A673 (cell line): ENCODE results near the gene CLDN34. TPM values are rescaled to one million over a fixed set of nuclear protein-coding genes. Genes with fewer than 3 reads are reported as not detected.

ENCODE experiments used
- BruUV-seq: library from RNA; stranded (reverse); fragments of 400-500 nt; replicated peaks from 2 replicates; lab custom pipeline; 2021; lab: Mats Ljungman, UMichigan
- CTCF ChIA-PET: fragments of 300-600 bp; sonication (Branson Sonifier 250); formaldehyde crosslinking; loops from one replicate; lab custom pipeline; 2022; ENCODE audit warnings: antibody characterized with exemption; lab: Charles Lee
- POLR2A ChIA-PET: fragments of 300-600 bp; sonication (Branson Sonifier 250); formaldehyde crosslinking; loops from one replicate; lab custom pipeline; 2022; ENCODE audit warnings: antibody characterized with exemption; ENCODE audit not compliant: low non-redundant PET; lab: Charles Lee
- DNase-seq: peaks from one replicate; pipeline ENCODE4 v3.0.0-alpha.2; 2015; ENCODE audit warnings: low spot score
- H3K27ac ChIP-seq: fragments of 200-600 bp; sonication (generic); 2 replicates; pipeline ENCODE4 v1.5.1; 2016; ENCODE audit warnings: mixed run types, low read depth, mild to moderate bottlenecking, mixed read lengths, antibody characterized with exemption, low read length; ENCODE audit not compliant: poor library complexity, severe bottlenecking
- H3K27me3 ChIP-seq: fragments of 200-600 bp; sonication (generic); replicated peaks from 2 replicates; pipeline ENCODE4 v1.6.1; 2017; ENCODE audit warnings: mixed run types, low read depth, mild to moderate bottlenecking, mixed read lengths, antibody characterized with exemption, low read length; ENCODE audit not compliant: insufficient read depth, poor library complexity
- H3K36me3 ChIP-seq: fragments of 200-600 bp; sonication (generic); 2 replicates; pipeline ENCODE4 v1.6.1; 2016; ENCODE audit warnings: mixed run types, mild to moderate bottlenecking, mixed read lengths, antibody characterized with exemption, low read length; ENCODE audit not compliant: insufficient read depth, poor library complexity, severe bottlenecking
- H3K4me1 ChIP-seq: fragments of 200-600 bp; sonication (generic); 2 replicates; pipeline ENCODE4 v1.6.1; 2017; ENCODE audit warnings: mixed run types, mild to moderate bottlenecking, mixed read lengths, antibody characterized with exemption, low read length; ENCODE audit not compliant: insufficient read depth, poor library complexity, severe bottlenecking
- H3K4me3 ChIP-seq: fragments of 200-600 bp; sonication (generic); 2 replicates; pipeline ENCODE4 v1.5.1; 2016; ENCODE audit warnings: low read depth, mixed run types, mild to moderate bottlenecking, mixed read lengths, low read length; ENCODE audit not compliant: poor library complexity, severe bottlenecking
- H3K9me3 ChIP-seq: fragments of 200-600 bp; sonication (generic); 2 replicates; pipeline ENCODE4 v1.6.1; 2016; ENCODE audit warnings: mixed run types, low read depth, mild to moderate bottlenecking, mixed read lengths, antibody characterized with exemption, low read length; ENCODE audit not compliant: poor library complexity, severe bottlenecking
- CTCF ChIP-seq: fragments of 300-800, 200-600 bp; sonication (generic); conservative IDR thresholded peaks from 2 replicates; pipeline ENCODE4 v1.5.1; 2017; ENCODE audit warnings: low read depth, mild to moderate bottlenecking, antibody characterized with exemption, low read length, moderate library complexity, mixed read lengths
- EZH2 ChIP-seq: fragments of 200-600 bp; sonication (generic); IDR thresholded peaks from 2 replicates; pipeline ENCODE4 v1.6.1; 2017; ENCODE audit warnings: borderline replicate concordance, low read depth, mild to moderate bottlenecking, mixed read lengths, antibody characterized with exemption, low read length; ENCODE audit not compliant: poor library complexity, severe bottlenecking
- intact Hi-C: fragments of 100-400 bp; cut with micrococcal nuclease; formaldehyde crosslinking; loops from one replicate; pipeline ENCODE4 v1.10.0; 2022; ENCODE audit not compliant: unreplicated experiment
- total RNA-seq: library from RNA; stranded (reverse); gene quantifications from 2 replicates; pipeline ENCODE4 v1.2.3, GENCODE V29; 2021

Gene CLDN34
- total RNA-seq, 1 experiment from 2014 or later, result not detected

GRCh38 chrX:9992061-9992460, 24.9 kb downstream of the CLDN34 start:
- intact Hi-C loops, result no loop called here
- H3K36me3 ChIP-seq, result no peaks in the 10 kb centered on the region
- CTCF ChIA-PET, result no interaction called here
- POLR2A ChIA-PET, result no interaction called here
- DNase-seq, result no peak
- H3K9me3 ChIP-seq, result peaks cover 10% of the 10 kb centered on the region
- TF ChIP-seq CTCF (no peak), EZH2 (no peak)
- no peaks in the 10 kb centered on the region for H3K4me1 ChIP-seq
- H3K27ac ChIP-seq, result no peak overlapping the region
- no peaks in the 10 kb centered on the region for H3K27me3 ChIP-seq
- H3K4me3 ChIP-seq, result no peak overlapping the region
- BruUV-seq, result no TSS peak

GRCh38 chrX:9992724-9993123, 25.6 kb downstream of the CLDN34 start:
- DNase-seq, result no peak
- ChIA-PET CTCF (no interaction called here), POLR2A (no interaction called here)
- Histone ChIP-seq H3K27ac (no peak overlapping the region), H3K4me3 (no peak overlapping the region), H3K4me1 (no peaks in the 10 kb centered on the region), H3K36me3 (no peaks in the 10 kb centered on the region), H3K9me3 (peaks cover 10% of the 10 kb centered on the region), H3K27me3 (no peaks in the 10 kb centered on the region)
- TF ChIP-seq CTCF (no peak), EZH2 (no peak)
- BruUV-seq, result no TSS peak
- intact Hi-C loops, result no loop called here

GRCh38 chrX:9995855-9996339, 28.7 kb downstream of the CLDN34 start:
- BruUV-seq, result no TSS peak
- Histone ChIP-seq H3K9me3 (peaks cover 10% of the 10 kb centered on the region), H3K4me1 (no peaks in the 10 kb centered on the region), H3K27ac (no peak overlapping the region), H3K27me3 (no peaks in the 10 kb centered on the region), H3K36me3 (no peaks in the 10 kb centered on the region), H3K4me3 (no peak overlapping the region)
- TF ChIP-seq CTCF (peak; percentile 95), EZH2 (no peak)
- peak; percentile 83 for DNase-seq
- ChIA-PET POLR2A (no interaction called here), CTCF (no interaction called here)
- intact Hi-C loops, result loop anchor here (1.0 to 5.0 kb wide), 2 partner anchors 123 to 176 kb away; no protein-coding TSS in a partner anchor
